Right lobe of liver (tissue), 4 donors: ENCODE measurements around the gene EARS2.

Source experiments
- POLR2A ChIP-seq: fragments of 450-650 bp; IDR thresholded peaks from one replicate; pipeline ENCODE4 v1.6.1; 2017; ENCODE audit warnings: antibody characterized with exemption, mild to moderate bottlenecking
- TF ChIP-seq, protein P1 (sequence below), 4 donors: fragments of 200-600 bp in 3 of 4; fragments of 450-650 bp in 1 of 4; IDR thresholded peaks; one replicate each; pipeline versions ENCODE4 v1.5.1 to v1.8.0; 2016 to 2022; ENCODE audit warnings: antibody characterized with exemption in 4 of 4, mild to moderate bottlenecking in 2 of 4
- donor health status: DM: no; HTN: no; CAD: no.
- donor health status: DM: no; HTN: no; CAD: no.
- donor health status: DM: no; HTN: yes; CAD: no.

DNA sequence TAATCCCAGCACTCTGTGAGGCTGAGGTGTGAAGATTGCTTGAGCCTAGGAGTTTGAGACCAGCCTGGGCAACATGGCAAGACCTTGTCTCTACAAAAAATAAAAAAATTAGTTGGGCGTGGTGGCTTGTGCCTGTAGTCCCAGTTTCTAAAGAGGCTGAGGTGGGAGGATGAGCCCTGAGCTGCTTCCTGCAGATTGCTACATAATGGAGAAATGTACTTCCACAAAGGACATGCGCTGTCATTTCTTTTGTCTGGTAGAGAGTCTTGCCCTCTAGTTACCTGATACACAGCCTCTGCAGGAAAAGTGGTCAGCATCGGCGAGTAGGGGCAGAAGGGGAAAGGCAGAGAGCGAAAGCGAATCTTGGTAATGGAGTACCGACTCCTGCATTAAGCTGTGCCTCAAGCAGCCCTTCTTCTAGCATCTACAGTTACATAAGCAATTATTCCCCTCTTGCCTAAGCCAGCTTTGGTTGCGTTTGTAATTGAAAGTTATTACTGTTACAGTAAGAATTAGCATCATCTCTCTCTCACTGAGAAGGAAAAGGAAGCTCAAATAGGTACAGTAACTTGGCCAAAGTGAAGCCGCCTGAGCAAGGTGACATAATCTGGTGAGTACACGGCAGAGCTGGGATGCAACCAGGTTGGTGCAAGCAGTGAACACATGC, 28.4 kb downstream of the EARS2 start:
- TF ChIP-seq, protein P1, sequence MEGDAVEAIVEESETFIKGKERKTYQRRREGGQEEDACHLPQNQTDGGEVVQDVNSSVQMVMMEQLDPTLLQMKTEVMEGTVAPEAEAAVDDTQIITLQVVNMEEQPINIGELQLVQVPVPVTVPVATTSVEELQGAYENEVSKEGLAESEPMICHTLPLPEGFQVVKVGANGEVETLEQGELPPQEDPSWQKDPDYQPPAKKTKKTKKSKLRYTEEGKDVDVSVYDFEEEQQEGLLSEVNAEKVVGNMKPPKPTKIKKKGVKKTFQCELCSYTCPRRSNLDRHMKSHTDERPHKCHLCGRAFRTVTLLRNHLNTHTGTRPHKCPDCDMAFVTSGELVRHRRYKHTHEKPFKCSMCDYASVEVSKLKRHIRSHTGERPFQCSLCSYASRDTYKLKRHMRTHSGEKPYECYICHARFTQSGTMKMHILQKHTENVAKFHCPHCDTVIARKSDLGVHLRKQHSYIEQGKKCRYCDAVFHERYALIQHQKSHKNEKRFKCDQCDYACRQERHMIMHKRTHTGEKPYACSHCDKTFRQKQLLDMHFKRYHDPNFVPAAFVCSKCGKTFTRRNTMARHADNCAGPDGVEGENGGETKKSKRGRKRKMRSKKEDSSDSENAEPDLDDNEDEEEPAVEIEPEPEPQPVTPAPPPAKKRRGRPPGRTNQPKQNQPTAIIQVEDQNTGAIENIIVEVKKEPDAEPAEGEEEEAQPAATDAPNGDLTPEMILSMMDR (IDR thresholded peaks at IDR 0.05), result no peak
- no peak for TF ChIP-seq POLR2A
